GM23338 (cell line): ENCODE data around the gene PLEK. TPM values are rescaled to one million over a fixed set of nuclear protein-coding genes. Genes with fewer than 3 reads are reported as not detected.

Experiments used
- ATAC-seq: fragments of 200-7000 bp; cut with Tn5 transposase; 3 replicates; pipeline ENCODE4 v1.9.1; 2020
- DNase-seq: peaks from one replicate; pipeline ENCODE4 v3.0.0-alpha.2; 2015; ENCODE audit warnings: low spot score
- H2AFZ ChIP-seq: fragments of 200-600 bp; sonication (generic); 2 replicates; pipeline ENCODE4 v1.8.0; 2016; ENCODE audit warnings: antibody characterized with exemption, mild to moderate bottlenecking, moderate library complexity
- H3F3A ChIP-seq: fragments of 200-600 bp; sonication (generic); replicated peaks from 2 replicates; pipeline ENCODE4 v1.8.0; 2017; ENCODE audit warnings: antibody characterized with exemption, mixed run types, low read depth
- H3K27ac ChIP-seq: fragments of 200-600 bp; sonication (generic); 2 replicates; pipeline ENCODE4 v1.6.1; 2016; ENCODE audit warnings: low read depth
- H3K27me3 ChIP-seq: fragments of 200-600 bp; sonication (generic); 2 replicates; pipeline ENCODE4 v1.8.0; 2016; ENCODE audit warnings: mild to moderate bottlenecking, mixed run types, moderate library complexity; ENCODE audit not compliant: insufficient read depth
- H3K36me3 ChIP-seq: fragments of 200-600 bp; sonication (generic); 2 replicates; pipeline ENCODE4 v1.8.0; 2016; ENCODE audit warnings: mild to moderate bottlenecking; ENCODE audit not compliant: insufficient read depth
- H3K4me1 ChIP-seq: fragments of 200-600 bp; sonication (generic); 2 replicates; pipeline ENCODE4 v1.8.0; 2016; ENCODE audit warnings: mild to moderate bottlenecking, moderate library complexity; ENCODE audit not compliant: insufficient read depth
- H3K4me2 ChIP-seq: fragments of 200-600 bp; sonication (generic); 2 replicates; pipeline ENCODE4 v1.7.1; 2017; ENCODE audit warnings: mixed run types
- H3K4me3 ChIP-seq: fragments of 200-600 bp; sonication (generic); 2 replicates; pipeline ENCODE4 v1.6.1; 2016; ENCODE audit warnings: mixed run types
- H3K79me2 ChIP-seq: fragments of 200-600 bp; sonication (generic); replicated peaks from 2 replicates; pipeline ENCODE4 v1.8.0; 2017; ENCODE audit warnings: mild to moderate bottlenecking; ENCODE audit not compliant: insufficient read depth
- H3K9me2 ChIP-seq: fragments of 200-600 bp; sonication (generic); 2 replicates; pipeline ENCODE4 v1.8.0; 2017; ENCODE audit not compliant: insufficient read depth
- H4K20me1 ChIP-seq: fragments of 200-600 bp; sonication (generic); replicated peaks from 2 replicates; pipeline ENCODE4 v1.8.0; 2017; ENCODE audit warnings: mild to moderate bottlenecking; ENCODE audit not compliant: insufficient read depth
- H3K27ac Mint-ChIP-seq: 2 replicates; pipeline ENCODE4 v1.8.0; 2020; ENCODE audit warnings: inconsistent platforms, mild to moderate bottlenecking, moderate library complexity, mixed read lengths
- H3K27me3 Mint-ChIP-seq: 3 replicates; pipeline ENCODE4 v1.8.0; 2022; ENCODE audit warnings: low read depth, mild to moderate bottlenecking, moderate library complexity, mixed read lengths, inconsistent platforms; ENCODE audit not compliant: insufficient read depth, poor library complexity
- H3K36me3 Mint-ChIP-seq: 3 replicates; pipeline ENCODE4 v1.8.0; 2021; ENCODE audit warnings: low read depth, mild to moderate bottlenecking, inconsistent platforms, moderate library complexity, mixed read lengths
- H3K4me1 Mint-ChIP-seq: 3 replicates; pipeline ENCODE4 v1.8.0; 2020; ENCODE audit warnings: mild to moderate bottlenecking, inconsistent platforms, mixed read lengths
- H3K4me3 Mint-ChIP-seq: 3 replicates; pipeline ENCODE4 v1.8.0; 2021; ENCODE audit warnings: moderate library complexity, mild to moderate bottlenecking, inconsistent platforms, mixed read lengths
- H3K9me3 Mint-ChIP-seq: 3 replicates; pipeline ENCODE4 v1.8.0; 2020; ENCODE audit warnings: moderate library complexity, mild to moderate bottlenecking, inconsistent platforms, mixed read lengths
- CREB1 ChIP-seq: fragments of 250-450 bp; sonication (Bioruptor Pico); IDR thresholded peaks from 2 replicates; pipeline ENCODE4 v1.5.0; 2020; ENCODE audit warnings: low read depth, mild to moderate bottlenecking, moderate library complexity
- CTCF ChIP-seq, 2 experiments: fragments of 200-600 bp in 1 of 2; sonication (generic) in 1 of 2; conservative IDR thresholded peaks; 2 replicates each; pipeline versions ENCODE4 v1.5.1 to v1.6.1; 2016 to 2017; ENCODE audit warnings: antibody characterized with exemption in 2 of 2, low read depth in 2 of 2, mild to moderate bottlenecking in 2 of 2, moderate library complexity in 1 of 2
- ETS1 ChIP-seq: IDR thresholded peaks from 2 replicates; pipeline ENCODE4 v1.6.1; 2016; ENCODE audit warnings: antibody characterized with exemption
- EZH2 ChIP-seq: fragments of 200-600 bp; sonication (generic); IDR thresholded peaks from one replicate; pipeline ENCODE4 v1.8.0; 2017; ENCODE audit warnings: antibody characterized with exemption, mild to moderate bottlenecking, low read depth; ENCODE audit not compliant: unreplicated experiment
- EZH2phosphoT487 ChIP-seq: fragments of 200-600 bp; sonication (generic); IDR thresholded peaks from one replicate; pipeline ENCODE4 v1.8.1; 2018; ENCODE audit warnings: antibody characterized with exemption; ENCODE audit not compliant: unreplicated experiment
- JUNB ChIP-seq: IDR thresholded peaks from one replicate; pipeline ENCODE4 v1.6.1; 2016; ENCODE audit warnings: antibody characterized with exemption; ENCODE audit not compliant: unreplicated experiment
- NANOG ChIP-seq: IDR thresholded peaks from 2 replicates; pipeline ENCODE4 v1.6.1; 2016; ENCODE audit warnings: antibody characterized with exemption, borderline replicate concordance
- POLR2AphosphoS5 ChIP-seq: IDR thresholded peaks from 2 replicates; pipeline ENCODE4 v1.6.1; 2016; ENCODE audit warnings: antibody characterized with exemption, low read depth
- REST ChIP-seq: IDR thresholded peaks from one replicate; pipeline ENCODE4 v1.6.1; 2018; ENCODE audit warnings: antibody characterized with exemption; ENCODE audit not compliant: unreplicated experiment
- STAT1 ChIP-seq: IDR thresholded peaks from one replicate; pipeline ENCODE4 v1.6.1; 2016; ENCODE audit warnings: antibody characterized with exemption; ENCODE audit not compliant: unreplicated experiment
- ZNF114 ChIP-seq: fragments of 250-450 bp; sonication (Bioruptor Pico); IDR thresholded peaks from 2 replicates; pipeline ENCODE4 v1.5.0; 2020; ENCODE audit warnings: mild to moderate bottlenecking, moderate library complexity
- ZNF331 ChIP-seq: fragments of 250-450 bp; sonication (Bioruptor Pico); IDR thresholded peaks from 2 replicates; pipeline ENCODE4 v1.5.0; 2020; ENCODE audit warnings: low read depth, mild to moderate bottlenecking, moderate library complexity
- ZNF462 ChIP-seq: fragments of 250-450 bp; sonication (Bioruptor Pico); IDR thresholded peaks from 2 replicates; pipeline ENCODE4 v1.5.0; 2020; ENCODE audit warnings: mild to moderate bottlenecking, moderate library complexity
- polyA plus RNA-seq: library from polyadenylated mRNA; unstranded; fragments of >200 nt; fragmentation: Nextera tagmentation; extraction: Ambion mirVana; gene quantifications from 2 replicates; pipeline ENCODE4 v1.2.1, GENCODE V29; 2016
- total RNA-seq: library from RNA; depleted of rRNA; stranded (reverse); fragments of >200 nt; shearing (Covaris generic); gene quantifications from 2 replicates; pipeline ENCODE4 v1.2.3, GENCODE V29; 2014

The PLEK gene
- total and polyA plus RNA-seq, 2 experiments from 2014 or later, result 0.06 TPM; not detected in 1

- no peak overlapping the region for H3K4me3 ChIP-seq
- no peaks in the 10 kb centered on the region for H3K27me3 ChIP-seq
- H3K79me2 ChIP-seq, result no peaks in the 10 kb centered on the region
- Mint-ChIP-seq H3K36me3 (no peaks in the 10 kb centered on the region), H3K27ac (no peak overlapping the region), H3K27me3 (peaks cover 2% of the 10 kb centered on the region), H3K9me3 (no peaks in the 10 kb centered on the region), H3K4me3 (no peak overlapping the region), H3K4me1 (peaks cover 4% of the 10 kb centered on the region; the same call in 1 of the 3 replicates)
- H2AFZ ChIP-seq, result no peak overlapping the region
- H3K27ac ChIP-seq, result no peak overlapping the region
- ATAC-seq (no peak), DNase-seq (no peak)
- no peak overlapping the region for H3K4me2 ChIP-seq
- no peaks in the 10 kb centered on the region for H4K20me1 ChIP-seq
- no peaks in the 10 kb centered on the region for H3K36me3 ChIP-seq
- 0 out of 2 replicates have a peak, but pooled peaks cover 6% of the 10 kb centered on the region for H3K9me2 ChIP-seq
- no peaks in the 10 kb centered on the region for H3F3A ChIP-seq
- TF ChIP-seq ZNF331 (CRISPR knock-in tag) (no peak), ETS1 (no peak), EZH2phosphoT487 (no peak), EZH2 (no peak), STAT1 (no peak), REST (no peak), ZNF114 (CRISPR knock-in tag) (no peak), CREB1 (CRISPR knock-in tag) (no peak), CTCF (conservative IDR thresholded peaks at IDR 0.05; ENCODE audit: low read depth in 2 of 2) (no peak), ZNF462 (CRISPR knock-in tag) (no peak), POLR2AphosphoS5 (no peak), JUNB (no peak), NANOG (no peak)
- no peaks in the 10 kb centered on the region for H3K4me1 ChIP-seq
These were observed 19.5 kb downstream of the PLEK start for GRCh38 chr2:68384485-68385107.
